Activated CD4-positive, alpha-beta memory T cell treated with anti-CD3 and anti-CD28 coated beads for 36 hours (primary cell): ENCODE data around the gene PTPRA. TPM values are rescaled to one million over a fixed set of nuclear protein-coding genes. Genes with fewer than 3 reads are reported as not detected.

Experiments
- CTCF ChIA-PET: fragments of 350-600 bp; sonication (Branson Sonifier 250); formaldehyde crosslinking; loops from one replicate; lab custom pipeline; 2021; ENCODE audit warnings: antibody characterized with exemption, inconsistent platforms; lab: Charles Lee
- POLR2A ChIA-PET: fragments of 350-600 bp; sonication (Branson Sonifier 250); formaldehyde crosslinking; loops from one replicate; lab custom pipeline; 2021; ENCODE audit warnings: antibody characterized with exemption; lab: Charles Lee
- DNase-seq: peaks from one replicate; pipeline ENCODE4 v3.0.0-alpha.2; 2020
- H3K27ac Mint-ChIP-seq: one replicate; pipeline ENCODE4 v1.8.0; 2021; ENCODE audit warnings: mixed read lengths
- H3K27me3 Mint-ChIP-seq: one replicate; pipeline ENCODE4 v1.8.0; 2021; ENCODE audit warnings: mixed read lengths
- H3K36me3 Mint-ChIP-seq: one replicate; pipeline ENCODE4 v1.8.0; 2021; ENCODE audit warnings: mixed read lengths
- H3K4me1 Mint-ChIP-seq: one replicate; pipeline ENCODE4 v1.8.0; 2021; ENCODE audit warnings: low read depth, mixed read lengths
- H3K4me3 Mint-ChIP-seq: one replicate; pipeline ENCODE4 v1.8.0; 2021; ENCODE audit warnings: mild to moderate bottlenecking, mixed read lengths
- H3K9me3 Mint-ChIP-seq: one replicate; pipeline ENCODE4 v1.8.0; 2021; ENCODE audit warnings: mixed read lengths
- intact Hi-C: fragments of 100-400 bp; cut with micrococcal nuclease; formaldehyde crosslinking; loops from one replicate; pipeline ENCODE4 v1.15.1; 2023
- total RNA-seq, 2 experiments: library from RNA; stranded (reverse); gene quantifications; one replicate each; pipeline ENCODE4 v1.2.3, GENCODE V29; 2021

The PTPRA gene
- total RNA-seq, 2 experiments from 2014 or later: 61.1 to 62.8 TPM

DNA sequence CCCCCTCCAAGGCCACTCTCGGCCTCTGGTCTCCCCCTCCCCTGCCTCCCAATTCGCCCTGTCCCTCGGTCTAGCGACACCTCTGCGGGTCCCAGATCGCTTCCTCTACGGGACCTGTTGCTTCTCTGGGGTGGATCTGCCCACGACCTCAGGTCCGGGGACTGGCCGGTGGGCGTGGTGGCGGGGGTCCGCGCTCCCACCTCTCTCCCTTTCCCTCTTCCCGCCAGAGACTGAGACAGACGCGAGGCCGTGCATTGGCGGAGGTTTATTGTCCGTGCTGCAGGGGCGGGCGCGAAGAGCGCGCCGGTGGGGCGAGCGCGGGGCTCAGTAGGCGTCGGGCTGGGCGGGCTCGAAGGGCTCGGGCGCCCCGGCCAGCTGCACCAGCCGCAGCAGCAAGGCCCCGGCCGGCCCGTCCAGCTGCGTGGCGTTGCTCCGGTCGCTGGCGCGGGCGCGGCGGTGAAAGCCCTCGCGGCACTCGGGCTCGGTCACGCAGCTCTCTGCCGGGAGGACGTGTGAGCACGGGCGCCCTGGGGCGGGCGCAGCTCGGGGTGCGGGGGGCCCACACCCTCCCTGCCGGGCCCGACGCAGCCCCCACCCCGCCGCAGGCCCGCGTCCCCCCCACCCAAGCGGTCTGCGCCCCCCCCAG is 209.1 kb downstream of the PTPRA start:
- no peak overlapping the region for H3K27ac Mint-ChIP-seq
- ChIA-PET CTCF (interaction anchor here (1.5 kb wide), 1 partner anchor 29 kb away, joined by 5 read pairs; no protein-coding TSS in a partner anchor), POLR2A (interaction anchor here (1.0 kb wide), 1 partner anchor 10 kb away, joined by 4 read pairs; no protein-coding TSS in a partner anchor)
- H3K36me3 Mint-ChIP-seq: no peaks in the 10 kb centered on the region
- peaks cover 39% of the 10 kb centered on the region for H3K27me3 Mint-ChIP-seq
- no peaks in the 10 kb centered on the region for H3K9me3 Mint-ChIP-seq
- intact Hi-C loops: no loop called here
- H3K4me3 Mint-ChIP-seq: peak overlapping the region; percentile 15
- DNase-seq: no peak
- peaks cover 18% of the 10 kb centered on the region for H3K4me1 Mint-ChIP-seq

DNA sequence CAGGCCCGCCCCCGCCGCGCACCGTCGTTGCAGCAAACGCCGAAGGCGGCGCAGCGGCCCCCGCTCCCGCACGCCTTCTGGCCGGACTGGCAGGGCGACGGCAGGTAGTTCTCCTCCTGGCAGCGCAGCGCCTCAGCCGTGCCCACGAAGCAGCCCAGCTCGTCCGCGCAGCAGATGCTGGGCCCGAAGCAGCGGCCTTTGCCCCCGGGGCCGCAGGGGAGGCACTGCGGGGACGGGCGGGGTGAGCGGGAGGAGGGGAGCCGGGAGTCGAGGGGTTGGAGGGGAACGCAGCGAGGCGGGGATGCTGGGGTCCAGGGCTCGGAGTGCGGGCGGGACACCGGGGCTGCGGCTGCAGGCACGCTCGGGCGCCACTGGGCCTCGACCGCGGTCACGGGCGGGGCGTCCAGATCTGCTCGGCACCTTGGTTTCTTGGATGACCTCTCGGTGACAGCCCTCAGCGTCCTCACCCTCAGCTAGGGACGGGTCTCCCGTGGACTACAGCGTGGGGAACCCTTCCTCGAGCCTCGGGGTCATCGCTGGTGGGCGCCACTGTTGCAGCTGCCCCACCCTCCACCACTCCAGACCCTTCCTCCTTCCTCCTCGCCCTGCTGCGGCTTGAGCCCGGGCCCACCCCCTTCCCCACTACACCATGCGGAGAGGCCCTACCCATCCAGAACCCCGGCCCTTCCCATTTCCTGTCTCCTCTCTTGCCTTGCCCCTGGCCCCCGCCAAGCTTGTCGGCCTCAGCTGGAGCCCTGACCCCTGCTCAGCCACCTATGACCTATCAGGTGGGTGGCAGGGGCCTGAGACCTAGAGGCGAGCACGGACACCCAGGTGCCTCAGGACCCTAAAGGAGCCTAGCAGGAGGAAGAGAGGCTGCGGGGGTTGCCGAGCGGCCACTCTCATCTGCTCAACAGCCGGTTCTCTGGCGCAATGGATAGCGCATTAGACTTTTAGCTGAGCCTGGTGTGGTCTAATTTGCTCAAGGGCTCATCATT is 210.0 kb downstream of the PTPRA start:
- H3K9me3 Mint-ChIP-seq: no peaks in the 10 kb centered on the region
- H3K27ac Mint-ChIP-seq: no peak overlapping the region
- H3K4me3 Mint-ChIP-seq: peak overlapping the region; percentile 26
- ChIA-PET POLR2A (interaction anchor here (1.0 kb wide), 1 partner anchor 9 kb away, joined by 4 read pairs; no protein-coding TSS in a partner anchor), CTCF (interaction anchor here (1.5 kb wide), 1 partner anchor 30 kb away, joined by 5 read pairs; no protein-coding TSS in a partner anchor)
- H3K4me1 Mint-ChIP-seq: peaks cover 12% of the 10 kb centered on the region
- no peak for DNase-seq
- intact Hi-C loops: no loop called here
- H3K27me3 Mint-ChIP-seq: peaks cover 38% of the 10 kb centered on the region
- H3K36me3 Mint-ChIP-seq: no peaks in the 10 kb centered on the region

DNA sequence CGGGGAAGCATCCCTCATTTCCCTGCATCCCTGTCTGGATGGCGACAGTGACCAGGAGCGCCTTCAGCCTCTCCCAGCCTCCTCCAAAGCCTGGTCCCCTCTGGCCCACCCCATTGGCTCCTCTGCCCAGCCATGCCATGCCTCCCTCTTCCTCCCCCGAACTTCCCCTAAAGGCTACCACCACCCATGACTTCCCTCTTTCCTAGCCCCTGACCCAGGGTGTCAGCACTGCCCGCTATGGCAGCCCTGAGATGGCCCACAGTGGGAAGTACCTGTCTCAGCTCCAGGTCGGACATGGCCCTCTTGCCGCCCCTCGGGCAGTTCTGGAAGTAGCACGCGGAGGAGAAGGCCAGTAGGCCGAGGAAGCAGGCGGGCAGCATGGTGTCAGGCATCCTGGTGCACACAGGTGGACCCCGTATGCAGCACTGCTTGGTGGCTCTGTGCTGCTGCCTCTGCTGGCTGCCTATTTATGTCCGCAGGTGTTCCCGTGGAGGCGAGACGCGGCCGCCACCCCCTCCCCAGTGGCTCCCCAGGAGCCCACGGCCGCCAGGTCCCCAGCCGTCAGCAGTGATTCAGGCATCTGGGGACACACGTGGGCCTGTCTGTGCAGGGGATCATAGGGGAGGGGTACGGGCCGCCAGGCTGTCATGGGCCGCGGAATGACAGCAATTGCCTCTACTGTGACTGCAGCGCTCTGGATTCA is 211.2 kb downstream of the PTPRA start, which contains the start of gene AVP:
Gene AVP, minus strand, starts transcription at position 442 of the 703 bp plus-strand sequence. Its CDS starts 50 bp downstream, at position 392.
- Mint-ChIP-seq H3K36me3 (no peaks in the 10 kb centered on the region), H3K9me3 (no peaks in the 10 kb centered on the region), H3K27me3 (peaks cover 31% of the 10 kb centered on the region), H3K27ac (no peak within 1 kb of the TSS), H3K4me3 (peak within 1 kb of the TSS; percentile 26), H3K4me1 (peaks cover 12% of the 10 kb centered on the region)
- ChIA-PET CTCF (no interaction called here), POLR2A (no interaction called here)
- intact Hi-C loops: no loop called here
- DNase-seq: no peak

DNA sequence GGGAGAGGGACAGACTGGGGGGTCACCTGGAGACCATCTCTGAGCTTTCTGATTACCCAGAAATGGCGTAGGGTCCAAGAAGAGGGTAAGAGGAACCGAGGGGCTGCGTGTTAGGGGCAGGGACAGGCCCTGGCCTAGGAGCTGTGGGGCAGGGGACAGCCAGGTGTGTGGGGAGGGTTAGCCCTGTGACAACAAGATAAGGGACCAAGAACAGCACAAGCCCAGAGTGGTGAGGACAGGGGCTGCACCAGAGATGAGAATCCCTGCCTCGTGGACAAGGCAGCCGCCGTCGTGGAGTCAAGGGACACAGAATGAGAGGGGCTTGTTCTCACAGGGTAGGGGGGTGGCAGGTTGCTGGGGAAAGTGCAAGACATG is 211.7 kb downstream of the PTPRA start:
- CTCF ChIA-PET: no interaction called here
- Mint-ChIP-seq H3K4me1 (peaks cover 12% of the 10 kb centered on the region), H3K27ac (no peak overlapping the region), H3K36me3 (no peaks in the 10 kb centered on the region), H3K27me3 (peaks cover 30% of the 10 kb centered on the region), H3K4me3 (no peak overlapping the region), H3K9me3 (no peaks in the 10 kb centered on the region)
- POLR2A ChIA-PET: no interaction called here
- intact Hi-C loops: no loop called here
- DNase-seq: no peak

DNA sequence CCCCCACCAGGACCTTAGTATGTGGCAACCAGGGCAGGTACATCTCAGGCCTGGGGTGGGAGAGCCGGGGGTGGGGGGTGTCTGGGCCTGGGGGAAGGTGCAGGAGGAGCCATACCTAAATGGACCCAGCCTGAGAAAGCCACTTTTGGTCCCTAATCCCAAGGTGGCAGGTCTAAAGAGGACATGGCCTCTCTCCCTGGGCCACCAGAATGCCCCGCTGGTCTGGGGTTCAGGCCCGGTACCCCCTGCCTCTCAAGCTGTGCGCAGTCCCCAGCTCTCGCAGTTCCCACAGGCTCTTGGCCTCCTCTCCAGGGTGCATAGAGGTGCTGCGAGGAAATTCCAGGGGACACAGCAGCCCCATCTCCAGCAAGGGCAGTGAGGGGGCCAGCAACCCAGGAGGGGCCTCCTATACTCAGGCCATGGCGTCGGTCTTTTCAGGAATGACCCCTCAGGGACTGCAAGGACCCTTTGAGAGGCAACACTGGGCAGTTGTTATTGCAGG is 212.3 kb downstream of the PTPRA start:
- Mint-ChIP-seq H3K9me3 (no peaks in the 10 kb centered on the region), H3K27ac (no peak overlapping the region), H3K4me1 (peaks cover 12% of the 10 kb centered on the region), H3K4me3 (no peak overlapping the region), H3K36me3 (no peaks in the 10 kb centered on the region), H3K27me3 (peaks cover 27% of the 10 kb centered on the region)
- CTCF ChIA-PET: interaction anchor here (0.9 kb wide), 1 partner anchor 32 kb away, joined by 4 read pairs; no protein-coding TSS in a partner anchor
- no peak for DNase-seq
- POLR2A ChIA-PET: no interaction called here
- intact Hi-C loops: no loop called here

DNA sequence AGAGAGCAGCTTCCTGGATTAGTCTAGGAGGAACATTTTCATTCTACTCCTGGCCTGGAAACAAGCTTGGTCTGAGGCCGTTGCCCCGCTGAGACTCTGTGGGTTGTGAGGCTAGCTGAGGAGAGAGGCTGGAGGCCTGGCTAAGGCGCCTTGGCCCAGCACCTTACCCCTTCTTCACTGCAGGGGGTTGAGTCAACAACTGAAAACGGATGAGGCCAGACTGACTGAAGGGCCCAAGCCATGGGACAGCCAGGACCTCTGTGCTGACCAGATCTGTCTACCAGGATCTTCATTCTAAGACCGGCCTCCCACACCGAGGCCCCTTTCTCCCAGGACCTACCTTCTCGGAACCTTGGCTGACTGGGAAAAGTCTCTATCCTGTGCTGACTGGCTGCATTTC is 214.8 kb downstream of the PTPRA start:
- no peak for DNase-seq
- H3K4me1 Mint-ChIP-seq: peaks cover 9% of the 10 kb centered on the region
- CTCF ChIA-PET: interaction anchor here (1.0 kb wide), 1 partner anchor 35 kb away, joined by 4 read pairs; no protein-coding TSS in a partner anchor
- POLR2A ChIA-PET: no interaction called here
- intact Hi-C loops: no loop called here
- H3K27me3 Mint-ChIP-seq: peaks cover 22% of the 10 kb centered on the region
- no peak overlapping the region for H3K4me3 Mint-ChIP-seq
- no peak overlapping the region for H3K27ac Mint-ChIP-seq
- H3K36me3 Mint-ChIP-seq: no peaks in the 10 kb centered on the region
- no peaks in the 10 kb centered on the region for H3K9me3 Mint-ChIP-seq

Other genes starting within 250 kb of the PTPRA start
- gene NOP56, start 220.8 kb upstream of the PTPRA start, total RNA-seq: 100 to 1,000 TPM; 402 to 408 TPM
- gene IDH3B, start 209.3 kb upstream of the PTPRA start, total RNA-seq: 10 to 100 TPM; 95.6 to 99.1 TPM
- gene EBF4, start 180.7 kb upstream of the PTPRA start, total RNA-seq: 1 to 10 TPM; 5.9 to 6.6 TPM
- 1 to 10 TPM; 2.3 to 2.9 TPM for gene CPXM1, start 72.9 kb upstream of the PTPRA start, total RNA-seq
- not detected for gene C20orf141, start 58.5 kb upstream of the PTPRA start, total RNA-seq
- gene TMEM239, start 57.1 kb upstream of the PTPRA start, total RNA-seq: not detected
- gene PCED1A, start 32.8 kb upstream of the PTPRA start, total RNA-seq: 10 to 100 TPM; 37.0 to 40.0 TPM
- 10 to 100 TPM; 51.2 to 53.0 TPM for gene VPS16, start 32.7 kb upstream of the PTPRA start, total RNA-seq
- 10 to 100 TPM; 17.3 to 24.0 TPM for gene GNRH2, start 170.1 kb downstream of the PTPRA start, total RNA-seq
- 100 to 1,000 TPM; 155 to 158 TPM for gene MRPS26, start 172.6 kb downstream of the PTPRA start, total RNA-seq
- gene OXT, start 198.1 kb downstream of the PTPRA start, total RNA-seq: 1 to 10 TPM in 1 of 2 experiments, not detected in 1; 1.0 TPM
- gene AVP, start 211.2 kb downstream of the PTPRA start, total RNA-seq: not detected